ENCODE results near the gene ACIN1.

Gene ACIN1

GRCh38 chr14:23009483-23009938 lies 85.4 kb downstream of the ACIN1 start:
- no peak for DNase-seq

GRCh38 chr14:23008831-23009230 lies 86.1 kb downstream of the ACIN1 start:
- no peak for DNase-seq

All from NCI-H1436 treated with DMSO at 0.1 percent for 48 hours (cell line).